Endothelial cell of umbilical vein (primary cell): ENCODE results near the gene SMAD6. TPM values are rescaled to one million over a fixed set of nuclear protein-coding genes. Genes with fewer than 3 reads are reported as not detected.

Experiments used
- BruUV-seq: library from RNA; stranded (reverse); fragments of 400-500 nt; replicated peaks from 2 replicates; lab custom pipeline; 2021; lab: Mats Ljungman, UMichigan
- CTCF ChIA-PET: fragments of 300-600, 350-600 bp; sonication (Branson Sonifier 250); formaldehyde crosslinking; loops from one replicate; lab custom pipeline; 2021; ENCODE audit warnings: antibody characterized with exemption, inconsistent platforms; lab: Charles Lee
- POLR2A ChIA-PET: fragments of 300-600, 350-600 bp; sonication (Branson Sonifier 250); formaldehyde crosslinking; loops from one replicate; lab custom pipeline; 2021; ENCODE audit warnings: antibody characterized with exemption, inconsistent platforms; lab: Charles Lee
- DNase-seq: peaks from one replicate; pipeline ENCODE4 v3.0.0-alpha.2; 2011; ENCODE audit warnings: low read depth, low spot score
- FAIRE-seq: peaks from 2 replicates; lab custom pipeline; 2011; peaks lifted over from hg19 to GRCh38; lab: Jason Lieb, UNC
- H2AFZ ChIP-seq: 2 replicates; pipeline ENCODE4 v1.6.0; 2012; ENCODE audit warnings: low read depth, low read length, control low read depth, inconsistent platforms
- H3K27ac ChIP-seq: 2 replicates; pipeline ENCODE4 v1.5.1; 2011; ENCODE audit warnings: low read depth, mild to moderate bottlenecking, control low read depth, low read length, moderate library complexity; ENCODE audit not compliant: insufficient read depth
- H3K27me3 ChIP-seq, 2 experiments: 2 replicates each; pipeline versions ENCODE4 v1.6.0 to v1.6.1; 2011; ENCODE audit warnings: low read length in 2 of 2, mixed read lengths in 1 of 2; ENCODE audit not compliant: control insufficient read depth in 2 of 2, insufficient read depth in 2 of 2
- H3K36me3 ChIP-seq, 2 experiments: 2 replicates in 1 of 2; 3 replicates in 1 of 2; pipeline ENCODE4 v1.5.1; 2011; ENCODE audit warnings: low read length in 2 of 2, mild to moderate bottlenecking in 1 of 2, moderate library complexity in 1 of 2; ENCODE audit not compliant: control insufficient read depth in 2 of 2, insufficient read depth in 2 of 2; ENCODE audit errors: extremely low read depth in 1 of 2
- H3K4me1 ChIP-seq: 3 replicates; pipeline ENCODE4 v1.5.1; 2011; ENCODE audit warnings: mild to moderate bottlenecking, low read length; ENCODE audit not compliant: control insufficient read depth, insufficient read depth; ENCODE audit errors: extremely low read depth
- H3K4me2 ChIP-seq: 2 replicates; pipeline ENCODE4 v1.6.1; 2011; ENCODE audit warnings: low read length, control low read depth, mixed read lengths; ENCODE audit not compliant: insufficient read depth
- H3K4me3 ChIP-seq, 3 experiments: fragments of 200-600 bp in 1 of 3; sonication (generic), shearing (Covaris generic) in 1 of 3; replicated peaks in 1 of 3; 2 replicates each; pipeline ENCODE4 v1.5.1; 2011 to 2016; ENCODE audit warnings: control low read depth in 3 of 3, low read length in 3 of 3, mild to moderate bottlenecking in 2 of 3, inconsistent platforms in 1 of 3, low read depth in 1 of 3, moderate library complexity in 1 of 3; ENCODE audit not compliant: insufficient read depth in 1 of 3
- H3K79me2 ChIP-seq: 2 replicates; pipeline ENCODE4 v1.6.0; 2012; ENCODE audit warnings: low read length, inconsistent platforms; ENCODE audit not compliant: control insufficient read depth, insufficient read depth
- H3K9ac ChIP-seq: replicated peaks from 2 replicates; pipeline ENCODE3; 2011; ENCODE audit warnings: low read length, control low read depth; ENCODE audit not compliant: insufficient read depth; ENCODE audit errors: extremely low read depth
- H3K9me1 ChIP-seq: replicated peaks from 3 replicates; pipeline ENCODE4 v1.6.0; 2011; ENCODE audit warnings: mild to moderate bottlenecking, low read length; ENCODE audit not compliant: control insufficient read depth, insufficient read depth; ENCODE audit errors: extremely low read depth
- H3K9me3 ChIP-seq: replicated peaks from 2 replicates; pipeline ENCODE4 v1.5.1; 2012; ENCODE audit warnings: low read length, inconsistent platforms; ENCODE audit not compliant: control insufficient read depth, insufficient read depth
- H4K20me1 ChIP-seq: replicated peaks from 2 replicates; pipeline ENCODE3; 2011; ENCODE audit warnings: mild to moderate bottlenecking, low read length; ENCODE audit not compliant: control insufficient read depth, insufficient read depth; ENCODE audit errors: extremely low read depth
- CTCF ChIP-seq, 2 donors: IDR thresholded peaks; 1 replicate in 1 of 2; 2 replicates in 1 of 2; pipeline ENCODE4 v1.5.1; 2011; ENCODE audit warnings: low read length in 2 of 2, mild to moderate bottlenecking in 2 of 2, moderate library complexity in 2 of 2, control low read depth in 1 of 2, inconsistent platforms in 1 of 2, low read depth in 1 of 2; ENCODE audit not compliant: insufficient read depth in 1 of 2; ENCODE audit errors: extremely low read depth in 1 of 2
- EZH2 ChIP-seq: IDR thresholded peaks from 2 replicates; pipeline ENCODE4 v1.6.1; 2012; ENCODE audit warnings: borderline replicate concordance, low read depth, mild to moderate bottlenecking, moderate library complexity, low read length, inconsistent platforms; ENCODE audit not compliant: severe bottlenecking
- FOS ChIP-seq: IDR thresholded peaks from 2 replicates; pipeline ENCODE4 v1.6.1; 2011; ENCODE audit warnings: mild to moderate bottlenecking, low read length, moderate library complexity, borderline replicate concordance; ENCODE audit not compliant: insufficient read depth
- GATA2 ChIP-seq: IDR thresholded peaks from 2 replicates; pipeline ENCODE4 v1.7.0; 2011; ENCODE audit warnings: low read depth, mild to moderate bottlenecking, moderate library complexity, mixed read lengths, low read length; ENCODE audit not compliant: insufficient read length, insufficient read depth
- JUN ChIP-seq: IDR thresholded peaks from 2 replicates; pipeline ENCODE4 v1.6.1; 2011; ENCODE audit warnings: borderline replicate concordance, low read depth; ENCODE audit not compliant: insufficient read length, insufficient read depth
- MAX ChIP-seq: IDR thresholded peaks from 2 replicates; pipeline ENCODE4 v1.6.1; 2011; ENCODE audit not compliant: insufficient read depth, insufficient read length
- MYC ChIP-seq: IDR thresholded peaks from one replicate; pipeline ENCODE4 v1.6.1; 2011; ENCODE audit warnings: mild to moderate bottlenecking, low read depth, low read length
- POLR2A ChIP-seq: IDR thresholded peaks from 2 replicates; pipeline ENCODE4 v1.6.1; 2012; ENCODE audit warnings: low read depth, mild to moderate bottlenecking, control low read depth, low read length
- POLR2AphosphoS5 ChIP-seq: IDR thresholded peaks from 2 replicates; pipeline ENCODE4 v1.6.1; 2012; ENCODE audit warnings: low read depth, mild to moderate bottlenecking, control low read depth, low read length, moderate library complexity; ENCODE audit not compliant: insufficient read depth
- dilution Hi-C: fragments of 300-500 bp; cut with MboI; formaldehyde crosslinking; loops from one replicate; pipeline ENCODE4 v1.15.0; 2019; ENCODE audit warnings: low sequenced_read_pairs; ENCODE audit not compliant: extremely low pct_ligation_motif_present
- intact Hi-C: fragments of 100-400 bp; cut with micrococcal nuclease; formaldehyde crosslinking; loops from one replicate; pipeline ENCODE4 v1.10.0; 2022
- polyA plus RNA-seq, 4 experiments: library from polyadenylated mRNA; depleted of rRNA in 3 of 4; stranded (reverse) in 3 of 4; unstranded in 1 of 4; fragments of >200 nt; gene quantifications; 2 replicates each; pipeline versions ENCODE4 v1.2.1 to v1.2.3, GENCODE V29; 2011 to 2012; ENCODE audit warnings: missing spikeins in 1 of 4
- total RNA-seq: library from RNA; stranded (reverse); gene quantifications from 2 replicates; pipeline ENCODE4 v1.2.3, GENCODE V29; 2021

SMAD6 gene
- total and polyA plus RNA-seq, 2 donors (not counting 3 experiments of a cell fraction or from before 2014, with no cell fraction given), result 7.3 to 12.5 TPM

GRCh38 chr15:66747223-66747622 is 45.2 kb downstream of the SMAD6 start:
- BruUV-seq, result no TSS peak
- H3K79me2 ChIP-seq, result peaks cover 38% of the 10 kb centered on the region

More at GRCh38 chr15:66747223-66747622, 45.2 kb downstream of the SMAD6 start:
- H3K9me3 ChIP-seq, result no peaks in the 10 kb centered on the region
- no peak overlapping the region for H3K9ac ChIP-seq
- intact Hi-C loops, result no loop called here
- TF ChIP-seq MAX (no peak), POLR2A (no peak), MYC (no peak), FOS (no peak), EZH2 (no peak), GATA2 (no peak), JUN (no peak), POLR2AphosphoS5 (no peak), CTCF (IDR thresholded peaks at IDR 0.05; ENCODE audit: extremely low read depth in 1 of 2, insufficient read depth in 1 of 2, low read depth in 1 of 2, low read length in 2 of 2) (no peak)
- H3K27me3 ChIP-seq, result no peaks in the 10 kb centered on the region
- no peak overlapping the region for H2AFZ ChIP-seq
- no peak overlapping the region for H3K4me2 ChIP-seq
- DNase-seq (no peak), FAIRE-seq (no peak)
- ChIA-PET POLR2A (no interaction called here), CTCF (no interaction called here)
- no peaks in the 10 kb centered on the region for H3K9me1 ChIP-seq
- H3K27ac ChIP-seq, result no peak overlapping the region
- no peaks in the 10 kb centered on the region for H3K36me3 ChIP-seq
- no peaks in the 10 kb centered on the region for H4K20me1 ChIP-seq
- dilution Hi-C loops, result no loop called here
- peaks cover 62% of the 10 kb centered on the region for H3K4me1 ChIP-seq
- no peak overlapping the region for H3K4me3 ChIP-seq
